ENCODE data around the gene CDH6. TPM values are rescaled to one million over a fixed set of nuclear protein-coding genes. Genes with fewer than 3 reads are reported as not detected.

The CDH6 gene
- polyA plus RNA-seq, 1 of the 3 experiments (the other 2 are of a cell fraction): 1.1 TPM

DNA sequence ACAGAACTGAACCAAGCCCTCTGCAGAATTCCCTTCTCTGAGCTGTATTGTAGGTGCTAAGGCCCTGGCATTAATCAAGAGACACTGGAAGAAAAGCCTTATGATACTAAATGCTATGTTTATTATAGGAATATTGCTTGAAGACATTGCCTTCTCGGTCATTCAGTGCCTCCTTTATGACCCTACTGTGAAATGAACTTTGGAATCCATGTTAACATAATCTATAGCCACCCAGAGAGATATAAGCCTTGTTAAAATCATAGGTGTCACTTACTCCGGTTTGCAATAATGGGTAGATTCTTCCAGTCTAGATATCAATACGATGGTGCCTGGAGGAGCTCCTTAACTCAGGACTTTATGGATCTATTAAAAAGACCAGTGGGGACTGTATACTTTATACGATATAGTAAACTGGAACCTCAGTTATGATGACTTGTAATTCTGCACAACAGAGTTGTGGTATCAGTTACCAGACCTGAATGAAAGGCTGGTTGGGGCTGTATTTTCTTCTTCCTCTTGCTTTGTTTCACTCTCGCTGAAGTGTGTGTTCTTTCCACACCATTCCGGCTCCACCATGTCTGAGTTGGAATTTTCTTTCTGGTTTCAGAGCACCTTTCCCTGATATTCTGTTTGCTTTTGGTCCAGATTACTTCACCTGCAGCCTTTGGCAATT lies 183.9 kb downstream of the CDH6 start:
- WGBS (ENCODE audit: low lambda C conversion rate): 89% methylated on average over 6 of the region's 6 CpGs
- Histone ChIP-seq H3K4me3 (ENCODE audit: low read depth in 2 of 2, low read length in 1 of 2) (no peak overlapping the region), H2AFZ (ENCODE audit: low read depth) (no peak overlapping the region), H3K36me3 (replicated peaks in 1 of 2; ENCODE audit: control insufficient read depth in 1 of 2, insufficient read depth in 2 of 2, low read length in 1 of 2) (no peaks in the 10 kb centered on the region), H3K9me2 (no peaks in the 10 kb centered on the region), H3K27me3 (ENCODE audit: insufficient read depth) (no peaks in the 10 kb centered on the region), H3K27ac (ENCODE audit: low read depth in 2 of 2, low read length in 1 of 2) (no peak overlapping the region), H4K20me1 (ENCODE audit: insufficient read depth) (no peaks in the 10 kb centered on the region), H3K79me2 (ENCODE audit: insufficient read depth) (no peaks in the 10 kb centered on the region), H3K4me2 (no peak overlapping the region), H3K9me3 (no peaks in the 10 kb centered on the region), H3K9ac (no peak overlapping the region), H3F3A (replicated peaks; ENCODE audit: insufficient read depth) (no peaks in the 10 kb centered on the region), H3K4me1 (ENCODE audit: control insufficient read depth in 1 of 2, insufficient read depth in 2 of 2, low read depth in 1 of 2, low read length in 1 of 2) (peaks cover 2% of the 10 kb centered on the region in 2 experiments; a peak in 1 of 4 replicates)
- ChIA-PET POLR2A (no interaction called here), CTCF (no interaction called here)
- TF ChIP-seq NFIC (IDR thresholded peaks at IDR 0.05; ENCODE audit: borderline replicate concordance): no peak
- TF ChIP-seq, protein P1, sequence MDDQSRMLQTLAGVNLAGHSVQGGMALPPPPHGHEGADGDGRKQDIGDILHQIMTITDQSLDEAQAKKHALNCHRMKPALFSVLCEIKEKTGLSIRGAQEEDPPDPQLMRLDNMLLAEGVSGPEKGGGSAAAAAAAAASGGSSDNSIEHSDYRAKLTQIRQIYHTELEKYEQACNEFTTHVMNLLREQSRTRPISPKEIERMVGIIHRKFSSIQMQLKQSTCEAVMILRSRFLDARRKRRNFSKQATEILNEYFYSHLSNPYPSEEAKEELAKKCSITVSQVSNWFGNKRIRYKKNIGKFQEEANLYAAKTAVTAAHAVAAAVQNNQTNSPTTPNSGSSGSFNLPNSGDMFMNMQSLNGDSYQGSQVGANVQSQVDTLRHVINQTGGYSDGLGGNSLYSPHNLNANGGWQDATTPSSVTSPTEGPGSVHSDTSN (IDR thresholded peaks at IDR 0.05): no peak
- no peak for TF ChIP-seq RCOR1 (IDR thresholded peaks at IDR 0.05; ENCODE audit: low read length)
- no peak for TF ChIP-seq IRF3 (IDR thresholded peaks at IDR 0.05; ENCODE audit: low read depth, low read length)
- DNase-seq: no peak

DNA sequence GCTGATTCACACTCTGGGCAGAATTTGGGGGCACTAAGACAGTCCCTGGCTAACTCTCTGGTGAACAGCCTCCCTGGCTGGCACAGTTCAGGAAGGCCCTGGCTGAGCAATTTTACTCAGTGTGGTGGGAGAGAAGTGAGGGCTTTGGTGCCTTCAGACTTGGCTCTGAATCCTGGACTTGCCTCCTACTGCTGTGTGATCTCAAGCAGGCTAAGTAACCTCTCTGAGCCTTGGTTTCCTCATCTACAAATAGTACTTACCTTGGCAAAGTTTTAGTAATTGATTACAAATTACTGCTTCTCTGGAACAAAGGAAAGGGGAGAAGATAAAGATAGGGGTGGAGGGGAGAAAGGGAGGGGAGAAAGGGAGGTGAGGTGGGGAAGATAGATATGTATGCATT lies 184.7 kb downstream of the CDH6 start:
- no peak for TF ChIP-seq FOXM1 (IDR thresholded peaks at IDR 0.05; ENCODE audit: low read depth)
- no peak for TF ChIP-seq SIN3A (IDR thresholded peaks at IDR 0.05; ENCODE audit: borderline replicate concordance, low read depth, low read length)
- no peak for TF ChIP-seq CHD2 (IDR thresholded peaks at IDR 0.05; ENCODE audit: low read length, partially characterized antibody)
- TF ChIP-seq MEF2A (IDR thresholded peaks at IDR 0.05; ENCODE audit: borderline replicate concordance, low read depth): no peak
- no peak for TF ChIP-seq RXRA (IDR thresholded peaks at IDR 0.05; ENCODE audit: borderline replicate concordance, low read depth)
- TF ChIP-seq FOXJ3 (CRISPR knock-in tag; IDR thresholded peaks at IDR 0.05): no peak
- TF ChIP-seq POLR2AphosphoS5 (IDR thresholded peaks at IDR 0.05; ENCODE audit: low read depth, low read length): no peak
- TF ChIP-seq MAX (IDR thresholded peaks at IDR 0.05; ENCODE audit: low read depth): no peak
- TF ChIP-seq, protein P1 (IDR thresholded peaks at IDR 0.05): no peak
- TF ChIP-seq, protein P2, sequence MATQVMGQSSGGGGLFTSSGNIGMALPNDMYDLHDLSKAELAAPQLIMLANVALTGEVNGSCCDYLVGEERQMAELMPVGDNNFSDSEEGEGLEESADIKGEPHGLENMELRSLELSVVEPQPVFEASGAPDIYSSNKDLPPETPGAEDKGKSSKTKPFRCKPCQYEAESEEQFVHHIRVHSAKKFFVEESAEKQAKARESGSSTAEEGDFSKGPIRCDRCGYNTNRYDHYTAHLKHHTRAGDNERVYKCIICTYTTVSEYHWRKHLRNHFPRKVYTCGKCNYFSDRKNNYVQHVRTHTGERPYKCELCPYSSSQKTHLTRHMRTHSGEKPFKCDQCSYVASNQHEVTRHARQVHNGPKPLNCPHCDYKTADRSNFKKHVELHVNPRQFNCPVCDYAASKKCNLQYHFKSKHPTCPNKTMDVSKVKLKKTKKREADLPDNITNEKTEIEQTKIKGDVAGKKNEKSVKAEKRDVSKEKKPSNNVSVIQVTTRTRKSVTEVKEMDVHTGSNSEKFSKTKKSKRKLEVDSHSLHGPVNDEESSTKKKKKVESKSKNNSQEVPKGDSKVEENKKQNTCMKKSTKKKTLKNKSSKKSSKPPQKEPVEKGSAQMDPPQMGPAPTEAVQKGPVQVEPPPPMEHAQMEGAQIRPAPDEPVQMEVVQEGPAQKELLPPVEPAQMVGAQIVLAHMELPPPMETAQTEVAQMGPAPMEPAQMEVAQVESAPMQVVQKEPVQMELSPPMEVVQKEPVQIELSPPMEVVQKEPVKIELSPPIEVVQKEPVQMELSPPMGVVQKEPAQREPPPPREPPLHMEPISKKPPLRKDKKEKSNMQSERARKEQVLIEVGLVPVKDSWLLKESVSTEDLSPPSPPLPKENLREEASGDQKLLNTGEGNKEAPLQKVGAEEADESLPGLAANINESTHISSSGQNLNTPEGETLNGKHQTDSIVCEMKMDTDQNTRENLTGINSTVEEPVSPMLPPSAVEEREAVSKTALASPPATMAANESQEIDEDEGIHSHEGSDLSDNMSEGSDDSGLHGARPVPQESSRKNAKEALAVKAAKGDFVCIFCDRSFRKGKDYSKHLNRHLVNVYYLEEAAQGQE (IDR thresholded peaks at IDR 0.05; ENCODE audit: low read depth, low read length): no peak
- TF ChIP-seq JUND (IDR thresholded peaks at IDR 0.05): no peak
- TF ChIP-seq EZH2phosphoT487 (IDR thresholded peaks at IDR 0.05; ENCODE audit: borderline replicate concordance, low read depth): no peak
- no peak for TF ChIP-seq RFX5 (IDR thresholded peaks at IDR 0.05; ENCODE audit: low read length)
- no peak for TF ChIP-seq NRF1 (IDR thresholded peaks at IDR 0.05; ENCODE audit: low read depth, low read length)
- no peak for TF ChIP-seq FOSL2 (IDR thresholded peaks at IDR 0.05; ENCODE audit: borderline replicate concordance, low read depth)
- TF ChIP-seq USF2 (IDR thresholded peaks at IDR 0.05; ENCODE audit: borderline replicate concordance, low read depth, low read length): no peak
- TF ChIP-seq SMC3 (IDR thresholded peaks at IDR 0.05; ENCODE audit: low read depth, low read length): no peak
- no peak overlapping the region for H3K27ac ChIP-seq (ENCODE audit: low read depth in 2 of 2, low read length in 1 of 2)
- POLR2A ChIA-PET: no interaction called here
- H3K9me2 ChIP-seq: no peaks in the 10 kb centered on the region
- H3K36me3 ChIP-seq (replicated peaks in 1 of 2; ENCODE audit: control insufficient read depth in 1 of 2, insufficient read depth in 2 of 2, low read length in 1 of 2): no peaks in the 10 kb centered on the region
- peaks cover 2 to 4% of the 10 kb centered on the region in 2 experiments; a peak in 1 of 4 replicates for H3K4me1 ChIP-seq (ENCODE audit: control insufficient read depth in 1 of 2, insufficient read depth in 2 of 2, low read depth in 1 of 2, low read length in 1 of 2)
- no peak overlapping the region for H3K4me3 ChIP-seq (ENCODE audit: low read depth in 2 of 2, low read length in 1 of 2)
- no peak overlapping the region for H3K9ac ChIP-seq
- no peaks in the 10 kb centered on the region for H3F3A ChIP-seq (replicated peaks; ENCODE audit: insufficient read depth)
- H3K79me2 ChIP-seq (ENCODE audit: insufficient read depth): no peaks in the 10 kb centered on the region
- H4K20me1 ChIP-seq (ENCODE audit: insufficient read depth): no peaks in the 10 kb centered on the region
- CTCF ChIA-PET: no interaction called here
- no peaks in the 10 kb centered on the region for H3K27me3 ChIP-seq (ENCODE audit: insufficient read depth)
- DNase-seq: no peak
- no peak overlapping the region for H2AFZ ChIP-seq (ENCODE audit: low read depth)
- no peak overlapping the region for H3K4me2 ChIP-seq
- H3K9me3 ChIP-seq: no peaks in the 10 kb centered on the region
